Myocyte (in vitro differentiated cells): ENCODE results near the gene C7. TPM values are rescaled to one million over a fixed set of nuclear protein-coding genes. Genes with fewer than 3 reads are reported as not detected.
"Not testable (repeated sequence)": the region's sequence is repeated elsewhere in the genome, so short reads cannot be mapped to it uniquely, and the experiment has no call there.

Experiments
- DNase-seq: peaks from one replicate; pipeline ENCODE4 v3.0.0-alpha.2; 2012; ENCODE audit warnings: low read depth
- total RNA-seq: library from RNA; depleted of rRNA; stranded (reverse); fragments of >200 nt; gene quantifications from 2 replicates; pipeline ENCODE4 v1.2.3, GENCODE V29; 2014

The C7 gene
- total RNA-seq, 1 donor from 2014 or later = 25.8 TPM

DNA sequence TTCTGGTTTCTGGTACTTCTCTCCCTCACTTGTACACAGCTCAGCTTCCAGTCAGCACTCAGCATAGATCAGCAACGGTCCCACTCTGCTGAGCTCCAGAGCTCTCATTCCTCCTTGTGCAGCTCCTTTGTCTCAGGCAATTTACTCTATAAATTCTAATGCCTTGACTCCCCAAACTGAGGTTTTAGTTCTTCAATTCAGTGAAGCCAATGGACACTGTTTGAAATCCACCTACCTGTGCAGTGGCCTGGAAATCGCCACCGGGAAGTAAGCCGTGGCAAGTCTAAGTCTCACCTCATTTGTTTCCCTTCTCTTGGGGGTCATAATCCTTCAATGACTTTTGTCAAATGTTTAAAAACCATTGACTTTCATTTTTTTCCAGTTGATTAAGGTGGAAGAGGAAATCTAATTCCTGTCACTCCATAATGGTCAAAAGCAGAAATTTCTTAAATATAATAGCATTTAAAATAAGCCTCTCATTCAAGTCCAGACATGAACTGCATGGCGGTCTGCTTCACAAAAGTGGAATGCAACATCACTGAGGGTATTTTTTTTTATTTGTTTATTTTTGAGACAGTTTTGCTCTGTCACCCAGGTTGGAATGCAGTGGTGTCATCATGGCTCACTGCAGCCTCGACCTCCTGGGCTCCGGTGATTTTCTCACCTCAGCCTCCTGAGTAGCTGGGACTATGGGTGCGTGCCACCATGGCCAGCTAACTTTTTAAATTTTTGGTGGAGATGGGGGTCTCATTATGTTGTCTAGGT lies 79.6 kb downstream of the C7 start:
- no peak for DNase-seq

DNA sequence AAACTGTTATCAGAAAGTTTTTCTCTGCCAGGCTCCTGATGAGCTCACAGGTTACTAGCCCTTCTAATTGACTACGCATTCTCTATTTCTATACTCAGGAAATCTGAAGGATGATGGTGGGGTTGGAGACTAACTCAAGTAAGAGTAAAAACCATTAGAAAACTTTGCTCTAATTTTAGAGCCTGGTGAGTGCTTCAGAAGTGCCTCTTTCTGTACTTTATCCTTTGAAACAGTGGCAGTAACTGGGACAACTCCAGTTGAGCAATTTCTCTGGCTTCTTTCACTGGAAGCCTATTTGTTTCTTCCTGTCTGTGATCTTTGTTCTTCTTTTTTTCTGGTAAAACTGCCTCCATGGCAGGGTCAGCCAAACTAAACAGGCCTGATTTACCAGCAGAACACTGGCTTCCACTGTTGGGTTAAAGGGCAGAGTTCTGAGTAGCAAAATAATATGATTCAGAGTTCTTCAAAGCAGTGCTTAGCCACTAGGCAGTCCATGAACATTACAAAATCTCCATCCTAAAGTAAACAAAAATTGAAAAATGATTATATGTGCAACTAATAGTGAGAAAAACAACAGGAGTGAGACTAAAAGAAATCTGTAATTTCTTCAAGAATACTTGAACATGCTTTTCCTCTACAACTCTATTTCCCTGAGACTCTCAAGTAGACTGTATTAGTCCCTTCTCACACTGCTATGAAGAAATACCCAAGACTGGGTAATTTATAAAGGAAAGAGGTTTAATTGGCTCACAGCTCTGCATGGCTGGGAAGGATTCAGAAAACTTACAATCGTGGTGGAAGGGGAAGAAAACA lies 82.1 kb downstream of the C7 start:
- DNase-seq = no peak

DNA sequence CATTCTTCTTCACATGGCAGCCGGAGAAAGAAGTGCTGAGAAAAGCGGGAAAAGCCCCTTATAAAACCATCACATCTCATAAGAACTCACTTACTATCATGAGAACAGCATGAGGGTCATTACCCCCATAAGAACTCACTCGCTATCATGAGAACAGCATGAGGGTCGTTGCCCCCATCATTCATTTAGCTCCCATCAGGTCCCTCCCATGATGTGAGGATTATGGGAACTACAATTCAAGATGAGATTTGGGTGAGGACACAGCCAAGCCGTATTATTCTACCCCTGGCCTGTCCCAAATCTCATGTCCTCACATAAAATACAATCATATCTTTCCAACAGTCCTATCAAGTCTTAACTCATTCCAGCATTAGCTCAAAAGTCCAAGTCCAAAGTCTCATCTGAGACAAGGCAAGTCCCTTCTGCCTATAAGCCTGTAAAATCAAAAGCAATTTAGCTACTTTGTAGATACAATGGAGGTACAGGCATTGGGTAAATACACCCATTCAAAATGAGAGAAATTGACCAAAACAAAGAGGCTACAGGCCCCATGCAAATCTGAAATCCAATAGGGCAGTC lies 82.8 kb downstream of the C7 start:
- no peak for DNase-seq

DNA sequence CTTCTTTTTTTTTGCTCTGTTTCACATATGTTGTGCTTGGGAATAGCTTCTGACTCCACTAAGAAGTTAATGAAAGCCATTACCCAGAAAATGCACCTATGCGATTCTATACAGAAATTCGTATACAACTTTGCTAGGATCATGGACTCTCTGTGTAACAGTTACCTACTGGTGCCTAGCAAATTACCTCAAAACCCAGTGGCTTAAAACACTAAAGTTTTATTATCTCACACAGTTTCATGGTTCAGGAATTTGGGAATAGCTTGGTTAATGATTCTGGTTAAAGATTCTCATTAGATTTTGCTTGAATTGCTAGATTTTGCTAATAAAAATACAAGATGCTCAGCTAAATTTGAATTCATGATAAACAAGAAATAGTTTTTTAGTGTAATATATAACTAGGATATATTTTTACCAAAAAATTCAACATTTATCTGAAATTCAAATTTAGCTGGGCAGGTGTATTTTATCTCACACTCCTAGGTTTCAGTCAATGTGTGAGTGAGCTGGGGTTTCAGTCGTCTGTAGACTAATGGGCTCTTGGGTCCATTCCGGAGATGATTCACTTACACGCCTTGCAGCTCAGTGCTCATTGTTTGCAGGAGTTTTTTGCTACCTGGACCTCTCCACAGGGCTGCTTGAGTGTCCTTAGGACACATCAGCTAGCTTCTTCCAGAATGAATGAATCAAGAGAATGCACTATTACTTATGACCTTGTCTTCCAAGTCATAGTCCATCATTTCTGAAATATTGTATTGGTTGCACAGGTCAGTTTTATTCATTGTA lies 86.7 kb downstream of the C7 start:
- no peak for DNase-seq

DNA sequence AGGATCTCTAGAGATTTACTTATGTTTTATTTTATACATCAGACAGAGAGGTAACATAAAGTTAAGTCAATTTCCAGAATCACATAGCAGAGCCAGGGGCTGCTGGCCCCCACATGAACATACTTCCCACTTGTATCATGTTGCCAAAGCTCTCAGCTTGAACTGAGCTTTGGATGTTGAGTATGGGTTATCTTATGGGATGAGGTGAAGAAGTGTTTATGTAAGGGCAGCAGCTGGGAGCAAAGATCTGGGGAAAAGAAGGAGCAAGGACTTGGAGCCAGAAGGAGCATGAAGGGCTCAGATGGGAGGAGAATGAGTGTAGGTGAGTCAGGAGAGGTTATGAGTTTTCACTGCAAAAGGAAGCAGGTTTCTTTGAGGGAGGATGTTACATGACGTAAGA lies 89.8 kb downstream of the C7 start:
- no peak for DNase-seq

DNA sequence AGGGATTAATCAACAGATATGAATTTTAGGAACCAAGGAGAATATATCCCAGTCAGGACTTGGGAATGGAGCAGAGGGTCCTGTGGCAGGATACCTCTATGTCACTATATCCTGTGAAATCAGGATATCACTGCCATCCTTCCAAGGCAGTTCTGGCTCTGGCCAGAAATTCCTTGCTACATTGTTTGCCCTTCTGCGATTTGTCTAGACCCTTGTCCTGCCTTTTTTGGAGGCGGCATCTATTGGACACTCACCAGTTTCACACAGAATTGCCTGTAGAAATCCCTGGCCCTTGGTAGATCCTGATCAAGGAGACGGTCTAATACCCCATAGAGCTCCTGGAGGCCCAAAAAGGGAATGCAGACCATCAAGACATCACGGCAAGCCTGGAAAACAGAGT lies 90.7 kb downstream of the C7 start:
- DNase-seq = no peak

DNA sequence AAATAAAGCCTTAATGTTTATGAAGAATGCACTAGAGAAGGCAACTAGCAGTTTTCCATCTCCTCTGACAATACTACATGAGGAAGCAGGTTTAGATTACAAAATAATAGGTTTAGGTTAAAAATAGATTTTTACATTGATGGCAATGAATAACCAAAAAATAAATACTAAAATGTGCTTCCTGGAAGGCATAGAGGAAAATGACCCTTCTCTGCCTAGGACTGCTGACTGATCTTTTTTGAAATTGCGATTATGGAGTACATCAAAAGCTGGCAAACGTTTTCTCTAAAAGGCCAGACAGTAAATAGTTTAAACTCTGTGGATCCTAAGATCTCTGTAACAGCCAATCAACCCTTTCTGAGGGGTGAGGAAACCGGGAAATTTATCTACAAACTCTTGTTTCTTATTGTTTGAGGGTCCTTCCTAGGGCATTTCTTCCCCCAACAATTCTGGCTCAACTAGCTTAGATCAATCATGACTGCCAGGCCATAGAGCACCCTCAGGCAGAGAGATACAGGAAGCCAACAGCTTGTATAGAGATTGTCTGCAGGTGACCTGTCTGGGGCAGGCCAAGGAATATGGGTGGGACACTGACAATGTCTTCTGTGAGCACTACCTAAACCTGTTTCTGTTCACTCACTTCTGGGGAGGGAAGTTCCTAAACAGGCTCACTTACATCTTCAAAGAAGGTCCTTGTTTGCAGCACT lies 94.5 kb downstream of the C7 start:
- DNase-seq = no peak

DNA sequence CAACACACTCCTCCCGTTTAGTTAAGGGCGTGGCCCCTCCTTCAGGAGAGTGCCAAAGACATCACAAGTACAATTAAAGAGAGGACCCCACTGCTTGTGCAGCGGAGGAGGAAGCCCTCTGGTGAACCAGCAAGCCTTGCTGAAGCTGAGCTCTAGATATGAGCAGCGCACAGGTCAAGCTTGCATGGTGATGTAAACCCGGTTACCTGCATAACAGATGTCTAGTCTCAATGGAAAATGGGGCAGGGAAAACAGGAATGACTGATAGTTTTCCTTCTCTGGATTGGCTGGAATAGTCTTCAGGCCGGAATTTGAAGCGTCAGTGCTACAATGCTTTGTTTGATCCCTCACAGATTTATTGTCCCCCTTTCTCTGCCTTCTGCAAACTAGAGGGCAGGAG lies 95.6 kb downstream of the C7 start:
- no peak for DNase-seq

DNA sequence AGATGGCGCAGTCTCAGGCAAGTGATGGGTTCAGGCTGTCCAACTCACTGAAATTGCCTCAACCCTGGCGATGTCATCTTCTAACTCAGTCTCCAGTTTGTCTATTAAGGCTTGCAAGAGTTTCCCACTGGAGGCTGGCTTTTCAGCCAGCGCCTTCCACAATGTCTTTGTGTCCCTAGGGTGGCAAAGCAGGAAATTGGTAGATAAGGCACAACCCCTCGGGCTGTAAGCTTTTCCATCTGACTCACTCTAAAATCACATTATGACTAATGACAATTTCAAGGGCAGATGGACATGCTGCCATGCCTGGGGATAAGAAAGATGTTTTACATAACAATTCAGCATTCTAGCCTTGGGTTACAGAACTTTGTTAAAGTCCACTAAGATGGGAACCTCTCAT lies 99.9 kb downstream of the C7 start:
- no peak for DNase-seq

DNA sequence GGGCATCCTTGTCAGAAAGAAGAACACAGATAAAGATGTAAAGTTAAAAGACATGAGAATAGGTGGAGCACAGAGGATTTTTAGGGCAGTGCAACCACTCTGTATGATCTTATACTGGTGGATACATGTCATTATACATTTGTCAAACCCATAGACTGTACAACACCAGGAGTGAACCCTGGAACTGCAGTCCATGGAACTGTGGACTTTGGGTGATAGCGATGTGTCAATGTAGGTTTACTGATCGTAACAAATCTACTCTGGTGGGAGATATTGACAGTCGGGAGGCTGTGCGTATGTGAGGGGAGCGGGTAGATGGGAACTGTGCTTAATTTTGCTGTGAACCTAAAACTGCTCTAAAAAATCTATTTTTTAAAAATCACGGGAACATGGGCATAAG lies 101.3 kb downstream of the C7 start:
- DNase-seq = no peak

DNA sequence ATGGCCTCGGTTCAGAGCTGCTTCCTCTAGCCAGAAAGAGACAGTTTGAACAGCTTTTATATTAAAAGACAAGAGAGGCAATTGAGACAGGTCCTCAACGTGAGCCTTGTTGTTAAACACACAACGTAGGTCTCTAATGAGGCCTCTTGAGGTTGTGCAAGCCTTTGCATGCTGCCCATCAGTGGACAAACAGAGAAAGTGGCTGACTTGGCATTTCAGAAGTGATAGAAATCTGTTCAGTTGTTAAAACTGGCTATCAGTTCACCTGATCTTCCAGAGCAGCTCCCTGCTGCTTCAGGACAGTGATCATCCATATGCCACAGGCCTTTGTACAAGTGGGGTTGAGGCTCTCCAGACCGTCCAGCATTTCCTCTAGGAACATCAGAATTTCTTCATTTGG lies 103.0 kb downstream of the C7 start:
- DNase-seq = no peak

DNA sequence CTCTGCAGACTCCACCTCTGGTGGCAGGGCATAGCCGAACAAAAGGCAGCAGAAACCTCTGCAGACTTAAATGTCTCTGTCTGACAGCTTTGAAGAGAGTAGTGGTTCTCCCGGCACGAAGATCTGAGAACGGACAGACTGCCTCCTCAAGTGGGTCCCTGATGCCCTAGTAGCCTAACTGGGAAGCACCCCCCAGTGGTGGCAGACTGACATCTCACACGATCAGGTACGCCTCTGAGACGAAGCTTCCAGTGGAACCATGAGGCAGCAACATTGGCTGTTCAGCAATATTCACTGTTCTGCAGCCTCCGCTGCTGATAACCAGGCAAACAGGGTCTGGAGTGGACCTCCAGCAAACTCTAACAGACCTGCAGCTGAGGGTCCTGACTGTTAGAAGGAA lies 113.3 kb downstream of the C7 start:
- DNase-seq = not testable (repeated sequence)

Other genes starting within 250 kb of the C7 start
- gene PTGER4, start 229.6 kb upstream of the C7 start, total RNA-seq = 58.6 and 59.5 TPM in 2 replicates
- 26.7 and 33.5 TPM in 2 replicates for gene TTC33, start 153.5 kb upstream of the C7 start, total RNA-seq
- 50.2 and 70.8 TPM in 2 replicates for gene PRKAA1, start 111.1 kb upstream of the C7 start, total RNA-seq
- 58.7 and 67.5 TPM in 2 replicates for gene RPL37, start 74.3 kb upstream of the C7 start, total RNA-seq
- 4.7 and 4.8 TPM in 2 replicates for gene CARD6, start 68.1 kb upstream of the C7 start, total RNA-seq
- gene MROH2B, start 161.8 kb downstream of the C7 start, total RNA-seq = not detected in 2 replicates